RKO (cell line): Measurements from ENCODE around the gene STK38.
A peak's percentile ranks its signal among the peaks of the same experiment; 100 is the strongest.

Experiments used
- DNase-seq: peaks from one replicate; pipeline ENCODE4 v3.0.0-alpha.2; 2016; ENCODE audit warnings: low spot score

The STK38 gene

DNA sequence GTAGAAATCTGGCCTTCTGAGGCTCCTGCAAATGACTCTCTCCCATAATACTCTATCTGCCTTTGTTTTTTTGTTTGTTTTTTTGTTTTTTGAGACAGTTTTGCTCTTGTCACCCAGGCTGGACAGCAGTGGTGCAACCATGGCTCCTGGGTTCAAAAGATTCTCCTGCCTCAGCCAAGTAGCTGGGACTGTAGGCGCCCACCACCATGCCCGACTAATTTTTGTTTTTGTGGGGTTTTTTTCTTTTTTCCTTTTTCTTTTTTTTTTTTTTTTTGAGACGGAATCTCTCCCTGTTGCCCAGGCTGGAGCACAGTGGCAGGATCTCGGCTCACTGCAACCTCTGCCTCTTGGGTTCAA is 16.6 kb upstream of the STK38 start:
- no peak for DNase-seq

DNA sequence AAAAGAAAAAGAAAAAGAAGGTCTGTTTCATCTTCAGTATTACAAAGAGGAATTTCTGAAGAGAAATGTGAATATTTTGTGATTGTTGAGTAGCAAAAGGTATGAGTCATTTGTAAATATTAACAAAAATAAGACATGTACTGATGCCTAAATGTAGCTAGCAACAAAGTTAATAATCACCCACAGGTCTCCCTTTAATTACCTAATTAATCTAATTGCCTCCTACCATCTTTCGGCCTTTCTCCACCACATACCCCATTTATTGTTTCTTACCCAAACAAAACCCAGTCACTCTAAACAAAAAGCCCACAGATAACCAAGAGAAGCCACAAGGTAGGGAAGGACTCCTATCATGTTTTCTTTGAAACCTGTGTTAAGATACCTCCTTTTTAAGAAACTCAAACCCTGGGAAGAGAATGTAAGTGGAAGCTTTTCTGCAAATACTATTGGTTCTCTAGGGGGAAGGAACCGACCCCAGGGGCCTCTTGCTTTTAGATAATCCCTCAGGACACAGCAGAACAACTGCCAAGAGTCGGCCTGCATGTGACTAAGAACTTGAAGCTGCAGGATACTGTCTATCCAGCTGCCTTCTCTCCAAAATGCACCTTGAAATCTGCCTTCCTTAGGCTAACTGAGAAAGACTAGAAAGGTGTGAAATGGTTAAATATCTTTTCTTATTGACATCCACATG is 16.1 kb upstream of the STK38 start:
- no peak for DNase-seq

- DNase-seq: no peak
Measured at GRCh38 chr6:36560822-36561221, 13.5 kb upstream of the STK38 start.

GRCh38 chr6:36559011-36559793 is 11.9 kb upstream of the STK38 start:
- no peak for DNase-seq

DNA sequence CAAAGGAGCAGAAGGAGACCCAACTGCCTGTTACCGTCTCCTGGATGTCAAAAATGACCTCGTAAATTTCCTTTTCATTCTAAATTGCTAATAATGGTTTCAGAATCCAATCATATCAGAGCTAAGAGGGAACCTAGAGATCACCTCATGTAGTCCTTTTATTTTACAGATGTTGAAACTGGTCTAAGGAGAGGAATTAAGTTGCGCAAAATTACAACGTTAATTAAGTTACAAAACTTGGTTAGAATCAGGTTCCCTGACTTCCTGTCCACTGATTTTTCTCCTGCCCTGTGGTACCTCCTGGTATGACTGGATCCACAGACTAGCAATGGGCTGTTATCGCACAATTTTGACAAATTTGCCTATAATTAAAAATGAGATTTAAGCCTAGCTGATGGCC is 9.0 kb upstream of the STK38 start:
- DNase-seq: no peak

- no peak for DNase-seq
Measured at GRCh38 chr6:36555750-36556252, 8.5 kb upstream of the STK38 start.

GRCh38 chr6:36550473-36551000 is 3.3 kb upstream of the STK38 start:
- DNase-seq: no peak

GRCh38 chr6:36548401-36548743 is 1.1 kb upstream of the STK38 start:
- DNase-seq: no peak

- no peak for DNase-seq
Measured at GRCh38 chr6:36547646-36548400, 544 bp upstream of the STK38 start.

- peak; percentile 55 for DNase-seq
Measured at GRCh38 chr6:36546308-36546919, 865 bp downstream of the STK38 start.

GRCh38 chr6:36545767-36546307 is 1.4 kb downstream of the STK38 start:
- no peak for DNase-seq

DNA sequence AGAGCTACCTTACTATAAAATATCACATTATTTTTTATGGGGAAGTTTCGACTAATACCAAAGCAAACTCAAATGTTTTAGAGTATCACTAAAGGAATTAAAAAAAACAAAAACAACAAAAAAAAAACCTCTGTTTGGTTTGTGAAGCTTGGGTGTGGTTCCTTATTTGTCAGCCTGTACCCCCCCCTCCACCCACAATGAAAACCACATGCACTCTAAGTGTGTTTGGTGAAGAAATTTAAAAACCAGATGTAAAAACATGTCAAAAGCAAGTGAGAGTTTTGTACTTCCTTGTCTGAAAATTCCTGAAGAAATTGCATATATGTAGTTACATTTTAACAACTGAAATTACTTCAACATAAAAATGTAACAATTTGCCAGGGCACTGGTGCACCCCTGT is 3.1 kb downstream of the STK38 start:
- no peak for DNase-seq

DNA sequence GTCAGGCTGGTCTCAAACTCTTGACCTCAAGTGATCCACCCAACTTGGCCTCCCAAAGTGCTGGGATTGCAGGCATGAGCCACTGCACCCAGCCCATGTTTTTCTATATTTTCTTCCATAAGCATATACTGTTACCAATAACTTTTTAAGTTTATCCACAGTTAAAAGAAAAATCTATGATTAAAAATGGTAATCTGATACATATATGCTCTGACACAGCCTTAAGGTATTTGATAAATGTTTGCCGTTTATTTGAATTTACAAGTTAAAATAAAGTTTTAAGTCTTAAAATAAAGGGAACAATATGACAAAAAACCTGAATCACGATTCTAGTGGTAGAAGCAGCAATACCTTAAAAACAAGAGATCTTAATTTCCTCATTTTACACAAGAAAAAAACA is 5.2 kb downstream of the STK38 start:
- no peak for DNase-seq

DNA sequence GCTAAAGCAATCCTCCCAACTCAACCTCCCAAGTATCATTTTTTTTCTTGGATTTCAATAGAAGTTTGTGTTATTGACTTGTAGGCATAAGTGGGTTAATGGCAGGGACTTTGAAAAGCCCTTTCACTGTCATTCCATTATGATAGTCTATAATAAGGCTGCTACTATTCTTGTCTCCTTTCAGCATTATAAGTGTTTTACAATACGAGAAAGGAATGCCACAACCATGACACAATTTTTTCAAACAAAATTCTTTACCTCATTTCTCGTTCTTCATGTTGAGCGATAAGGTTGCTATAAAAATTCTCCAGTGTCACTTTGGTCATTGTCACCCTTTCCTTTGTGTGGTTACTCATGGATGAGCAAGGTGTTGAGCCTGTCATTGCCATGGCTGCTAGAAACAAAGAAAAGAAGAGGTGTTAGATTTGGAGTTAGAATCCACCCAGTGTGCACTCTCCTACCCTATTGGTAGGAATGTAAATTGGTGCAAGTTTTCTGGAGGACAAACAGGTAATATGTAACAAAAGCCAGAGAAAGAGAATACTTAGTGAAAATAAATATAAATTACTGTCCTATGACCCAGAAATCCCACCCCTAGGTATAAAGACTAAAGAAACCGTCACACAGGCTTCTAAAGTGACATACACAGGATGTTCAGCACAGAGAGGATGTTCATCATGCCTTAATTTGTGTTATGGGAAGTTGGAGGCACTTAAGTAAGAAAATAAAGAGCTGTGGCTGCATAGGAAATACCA is 7.3 kb downstream of the STK38 start:
- peak; percentile 28 for DNase-seq

GRCh38 chr6:36536873-36537547 is 10.3 kb downstream of the STK38 start:
- no peak for DNase-seq

DNA sequence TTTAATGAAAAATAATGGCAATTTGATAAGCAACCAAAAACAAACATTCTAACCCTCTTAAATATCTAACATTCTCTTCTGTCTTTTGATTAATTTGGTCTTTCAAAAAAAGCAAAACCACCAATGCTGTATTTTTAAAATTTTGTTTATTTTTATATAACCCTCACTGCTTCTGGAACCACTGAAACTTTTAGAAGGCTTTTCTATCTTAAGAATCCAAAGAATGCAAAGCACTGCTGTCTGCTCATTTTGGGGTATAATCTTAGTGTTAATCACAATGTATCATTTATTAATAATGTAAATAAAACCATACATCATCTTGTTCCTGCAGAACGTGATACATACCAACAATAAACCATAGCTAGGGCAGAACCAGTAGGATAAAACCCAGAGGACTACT is 14.0 kb downstream of the STK38 start:
- DNase-seq: no peak

- no peak for DNase-seq
Measured at GRCh38 chr6:36526066-36526465, 21.2 kb downstream of the STK38 start.

DNA sequence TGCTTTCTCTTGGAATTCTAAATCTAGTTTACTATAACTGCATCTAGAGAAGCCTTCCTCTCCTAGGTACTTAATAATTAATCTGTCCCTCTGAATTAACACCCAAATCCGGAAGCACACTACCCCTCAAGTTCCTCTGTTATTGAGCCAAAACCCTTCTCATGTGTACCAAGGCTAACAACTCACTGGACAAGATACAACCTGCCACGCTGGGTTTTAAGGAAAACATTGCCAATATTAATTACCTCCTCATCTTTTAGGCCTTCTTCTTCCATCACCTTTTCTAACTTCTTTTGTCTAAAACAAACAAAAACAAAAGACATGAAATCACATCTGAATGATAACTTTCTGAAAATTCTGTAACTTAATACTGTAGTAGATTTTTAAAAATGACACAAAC is 21.9 kb downstream of the STK38 start:
- no peak for DNase-seq

DNA sequence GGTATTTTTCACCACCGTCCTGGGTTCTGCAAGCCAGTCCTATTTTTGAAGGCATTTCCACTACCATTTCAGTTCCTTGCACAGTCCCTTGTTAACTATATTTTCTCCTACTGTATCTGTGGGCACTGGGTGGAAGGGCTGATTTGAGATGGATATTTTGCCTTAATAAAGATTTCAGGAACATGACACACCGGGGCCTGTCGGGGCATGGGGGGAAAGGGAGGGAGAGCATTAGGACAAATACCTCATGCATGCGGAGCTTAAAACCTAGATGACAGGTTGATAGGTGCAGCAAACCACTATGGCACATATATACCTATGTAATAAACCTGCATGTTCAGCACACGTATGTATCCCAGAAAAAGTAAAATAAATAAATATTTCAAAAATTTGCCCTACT is 22.4 kb downstream of the STK38 start:
- DNase-seq: no peak

- no peak for DNase-seq
Measured at GRCh38 chr6:36523936-36524499, 23.3 kb downstream of the STK38 start.
